HG03442 (cell line): Measurements from ENCODE around the gene TEK.

Experiments
- ATAC-seq: cut with Tn5 transposase; IDR thresholded peaks from one replicate; pipeline ENCODE4 v1.9.1; 2021; ENCODE audit warnings: mild to moderate bottlenecking, moderate library complexity; ENCODE audit not compliant: unreplicated experiment

The TEK gene

DNA sequence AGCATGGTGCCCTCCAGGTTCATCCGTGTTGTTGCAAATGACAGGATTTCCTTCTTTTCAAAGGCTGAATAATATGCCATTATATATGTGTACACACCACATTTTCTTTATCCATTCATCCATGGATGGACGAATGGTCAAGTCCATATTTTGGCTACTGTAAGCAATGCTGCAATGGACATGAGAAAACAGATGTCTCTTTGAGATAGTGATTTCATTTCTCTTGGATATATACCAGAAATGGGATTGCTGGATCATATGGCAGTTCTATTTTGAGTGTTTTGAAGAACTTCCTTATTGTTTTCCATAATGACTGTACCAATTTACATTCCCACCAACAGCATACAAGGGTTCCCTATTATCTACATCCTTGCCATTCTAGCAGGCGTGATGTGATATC lies 67.9 kb downstream of the TEK start:
- ATAC-seq = no peak

DNA sequence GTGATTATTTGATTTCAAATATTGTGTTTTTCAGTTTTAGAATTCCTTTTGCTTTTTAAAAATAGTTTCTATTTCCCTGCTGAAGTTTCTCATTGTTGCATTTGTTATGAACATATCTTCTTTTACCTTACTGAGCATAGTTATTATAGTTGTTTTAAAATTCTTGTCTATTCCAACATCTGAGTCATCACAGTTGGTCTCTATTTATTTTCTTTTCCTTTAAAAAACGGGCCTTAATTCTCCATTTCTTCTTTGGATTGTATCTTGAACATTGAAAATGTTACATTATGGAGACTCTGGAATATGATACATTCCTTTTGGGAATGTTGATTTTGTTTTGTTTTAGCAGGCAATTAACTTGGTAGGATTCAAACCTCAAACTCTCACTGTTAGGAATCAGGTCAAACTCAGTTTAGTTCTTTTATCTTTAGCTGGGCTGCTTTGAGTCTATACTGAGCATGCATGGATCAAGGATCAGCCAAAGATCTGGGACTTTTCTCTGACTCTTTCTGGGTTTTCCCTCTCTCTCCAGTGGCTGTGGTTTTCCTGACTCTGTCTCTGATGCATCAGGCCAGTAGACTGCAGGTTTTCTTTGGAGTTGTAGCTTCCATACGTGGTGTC lies 70.3 kb downstream of the TEK start:
- no peak for ATAC-seq

DNA sequence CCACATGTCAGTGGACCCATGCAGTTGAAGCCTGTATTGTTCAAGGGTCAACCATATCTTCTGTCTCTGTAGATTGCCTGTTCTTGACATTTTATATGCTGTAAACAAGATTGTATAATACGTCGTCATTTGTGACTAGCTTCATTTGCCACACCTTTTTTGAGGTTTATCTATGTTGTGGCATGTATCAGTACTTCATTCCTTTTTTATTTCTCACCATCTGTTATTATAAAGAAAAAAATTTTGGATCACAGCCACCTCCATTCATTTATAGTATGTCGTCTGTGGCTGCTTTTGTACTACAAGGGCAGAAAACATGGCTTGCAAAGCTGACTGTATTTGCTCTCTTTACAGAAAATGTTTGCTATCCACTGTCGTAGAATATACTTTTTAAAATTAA lies 72.4 kb downstream of the TEK start:
- ATAC-seq = no peak

DNA sequence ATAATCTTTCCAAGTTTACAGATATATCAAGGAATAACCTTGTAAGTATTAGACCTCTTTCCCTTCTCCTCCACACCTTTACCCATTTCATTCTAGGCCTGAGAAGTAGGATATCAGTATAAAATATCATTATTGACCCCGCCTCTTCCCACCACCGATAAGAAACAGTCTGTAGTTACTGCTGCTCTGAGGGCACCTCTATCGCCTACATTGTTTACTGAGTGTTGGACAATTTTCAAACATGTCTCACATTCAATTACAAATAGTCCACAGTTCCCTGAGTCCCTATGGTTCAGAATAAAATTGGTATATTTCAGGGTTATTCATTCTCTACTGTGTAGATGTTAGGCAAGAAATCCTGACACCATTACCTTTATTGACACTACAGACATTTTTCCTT lies 73.4 kb downstream of the TEK start:
- ATAC-seq = no peak

DNA sequence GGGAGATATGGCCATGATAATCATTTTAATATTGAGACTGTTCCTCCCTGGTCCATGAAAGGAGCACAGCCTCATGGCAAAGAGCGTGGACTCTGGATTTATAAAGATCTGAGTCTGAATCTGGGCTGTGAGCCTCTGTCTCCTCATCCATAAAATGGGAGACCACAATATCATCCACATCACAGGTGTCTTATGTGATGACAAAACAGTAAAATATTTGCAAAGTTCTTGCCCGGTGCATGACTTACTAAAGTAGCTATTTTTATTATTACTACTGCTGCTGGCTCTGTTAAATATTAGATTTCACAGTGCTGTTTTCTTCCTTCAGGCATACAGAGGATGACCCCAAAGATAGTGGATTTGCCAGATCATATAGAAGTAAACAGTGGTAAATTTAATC lies 74.1 kb downstream of the TEK start:
- no peak for ATAC-seq

DNA sequence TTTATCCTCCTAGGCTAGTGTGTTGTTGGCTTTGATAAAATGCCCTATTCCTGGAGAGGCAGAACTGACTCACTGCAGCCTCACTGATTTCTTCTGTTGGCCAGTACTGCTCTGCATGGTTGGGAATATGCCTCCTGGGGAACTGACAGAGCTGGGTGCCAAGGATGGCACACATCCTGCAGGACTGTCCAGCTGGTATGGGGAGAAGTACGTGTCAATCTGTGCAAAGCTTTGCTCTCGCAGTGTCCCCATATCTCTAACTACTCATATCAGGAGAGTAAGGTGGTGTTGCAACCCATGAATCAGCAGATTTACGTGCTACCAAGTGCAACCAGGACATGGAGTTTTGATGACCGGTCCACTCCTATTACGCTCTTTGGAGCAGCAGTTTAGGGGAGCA lies 74.7 kb downstream of the TEK start:
- no peak for ATAC-seq

DNA sequence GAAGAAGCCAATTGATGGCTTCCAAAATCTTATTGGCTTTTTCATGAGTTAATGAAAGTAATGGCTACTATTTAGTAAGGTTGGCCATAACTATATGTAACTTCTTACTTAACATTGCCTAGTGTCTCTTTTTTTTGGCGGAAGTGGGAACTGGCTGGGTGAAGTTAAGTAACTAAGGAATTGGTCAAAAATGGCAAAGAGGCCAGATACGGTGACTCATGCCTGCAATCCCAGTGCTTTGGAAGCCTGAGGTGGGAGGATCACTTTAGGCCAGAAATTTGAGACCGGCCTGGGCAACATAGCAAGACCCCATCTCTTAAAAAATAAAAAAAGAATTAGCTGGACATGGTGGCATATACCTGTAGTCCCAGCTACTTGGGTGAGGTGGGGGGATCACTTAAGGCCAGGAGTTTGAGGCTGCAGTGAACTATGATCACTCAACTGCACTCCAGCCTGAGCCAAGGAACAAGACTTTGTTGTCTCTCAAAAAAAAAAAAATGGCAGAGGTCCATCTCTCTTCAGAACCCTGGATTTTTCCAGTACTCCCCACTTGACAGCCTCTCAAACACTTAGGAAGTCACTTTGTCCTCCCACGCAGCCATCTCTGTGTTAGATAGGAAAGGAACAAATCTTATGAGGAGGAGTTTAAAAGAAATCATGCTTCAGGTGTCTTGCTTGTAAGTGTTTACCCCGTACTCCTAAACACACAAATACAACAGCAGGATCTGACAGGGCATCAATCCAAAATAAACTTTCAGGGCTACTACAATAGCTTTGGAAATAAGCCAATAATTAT lies 75.7 kb downstream of the TEK start:
- ATAC-seq = no peak

DNA sequence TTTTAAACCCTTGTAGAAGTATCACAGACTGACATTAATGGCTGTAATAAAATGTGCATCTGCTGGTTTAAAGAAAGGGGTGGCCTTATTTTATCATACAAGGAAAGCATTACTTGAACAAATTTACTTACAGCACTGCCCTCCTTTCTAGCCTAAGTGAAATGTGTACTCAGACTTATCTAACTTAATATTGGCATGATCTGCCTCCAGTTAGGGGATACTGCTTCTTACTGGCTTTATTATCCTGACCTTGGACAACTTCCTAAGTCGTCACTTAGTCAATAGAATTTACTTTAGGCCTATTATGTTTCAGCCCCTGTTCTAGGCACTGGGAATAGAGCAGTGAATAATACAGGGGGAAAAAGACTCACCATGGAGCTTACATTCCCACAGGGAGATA lies 79.4 kb downstream of the TEK start:
- no peak for ATAC-seq

DNA sequence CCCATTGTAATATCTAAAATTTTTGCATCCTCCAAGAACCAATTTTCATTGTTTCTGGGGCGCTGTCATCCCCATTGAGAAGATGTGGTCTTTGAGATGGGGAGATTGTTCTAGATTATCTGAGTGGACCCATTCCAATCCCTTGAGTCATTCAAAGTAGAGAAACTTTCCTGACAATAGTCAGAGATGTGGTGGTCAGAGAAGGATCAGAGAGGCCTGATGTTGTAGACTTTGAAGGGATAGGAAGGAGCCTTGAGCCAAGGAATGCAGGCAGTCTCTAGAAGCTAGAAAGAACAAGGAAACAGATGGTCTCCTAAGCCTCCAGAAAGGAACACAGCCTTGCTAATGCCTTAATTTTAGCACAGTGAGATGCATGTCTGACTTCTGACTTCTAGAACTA lies 80.4 kb downstream of the TEK start:
- ATAC-seq = no peak

DNA sequence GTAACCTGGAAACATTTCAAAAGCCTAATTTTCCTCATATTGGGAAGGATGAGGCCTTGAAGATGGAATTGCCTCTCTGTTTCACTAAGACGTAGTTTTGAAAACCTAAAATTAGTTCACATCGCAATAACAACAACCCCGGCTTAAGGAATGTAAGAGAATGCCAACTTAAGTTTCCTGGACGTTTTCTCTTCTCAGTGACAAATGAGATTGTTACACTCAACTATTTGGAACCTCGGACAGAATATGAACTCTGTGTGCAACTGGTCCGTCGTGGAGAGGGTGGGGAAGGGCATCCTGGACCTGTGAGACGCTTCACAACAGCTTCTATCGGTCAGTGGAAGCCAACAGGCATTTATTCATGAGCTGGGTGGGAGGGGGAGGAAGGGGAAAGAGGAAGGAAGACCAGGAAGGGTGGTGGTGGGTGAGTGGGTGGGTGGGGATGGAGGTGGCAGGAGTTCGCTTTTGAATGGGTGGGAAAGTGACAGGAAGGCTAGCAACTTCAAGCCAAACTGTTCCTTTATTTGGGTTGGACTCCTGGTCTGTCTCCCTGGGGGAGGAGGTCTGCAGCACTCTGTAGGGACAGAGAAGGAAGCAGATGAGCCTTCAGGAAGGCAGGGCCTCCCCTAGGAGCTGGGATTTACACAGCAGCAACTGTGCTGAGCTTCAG lies 83.4 kb downstream of the TEK start:
- no peak for ATAC-seq

DNA sequence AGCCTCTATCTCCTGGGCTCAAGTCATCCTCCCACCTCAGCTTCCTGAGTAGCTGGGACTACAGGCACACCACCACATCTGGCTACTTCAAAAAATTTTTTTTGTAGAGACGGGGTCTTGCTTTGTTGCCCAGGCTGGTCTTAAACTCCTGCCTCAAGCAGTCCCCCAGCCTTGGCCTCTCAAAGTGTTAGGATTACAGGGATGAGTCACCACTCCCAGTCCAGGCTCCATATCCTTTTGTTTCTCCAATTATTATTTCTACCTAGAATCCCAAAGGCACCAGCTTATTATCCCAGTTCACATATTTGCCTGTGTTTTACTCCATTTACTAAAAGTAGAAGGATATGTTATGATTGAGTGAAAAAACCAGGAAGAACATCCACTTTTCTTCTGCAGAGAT lies 84.9 kb downstream of the TEK start:
- ATAC-seq = no peak

DNA sequence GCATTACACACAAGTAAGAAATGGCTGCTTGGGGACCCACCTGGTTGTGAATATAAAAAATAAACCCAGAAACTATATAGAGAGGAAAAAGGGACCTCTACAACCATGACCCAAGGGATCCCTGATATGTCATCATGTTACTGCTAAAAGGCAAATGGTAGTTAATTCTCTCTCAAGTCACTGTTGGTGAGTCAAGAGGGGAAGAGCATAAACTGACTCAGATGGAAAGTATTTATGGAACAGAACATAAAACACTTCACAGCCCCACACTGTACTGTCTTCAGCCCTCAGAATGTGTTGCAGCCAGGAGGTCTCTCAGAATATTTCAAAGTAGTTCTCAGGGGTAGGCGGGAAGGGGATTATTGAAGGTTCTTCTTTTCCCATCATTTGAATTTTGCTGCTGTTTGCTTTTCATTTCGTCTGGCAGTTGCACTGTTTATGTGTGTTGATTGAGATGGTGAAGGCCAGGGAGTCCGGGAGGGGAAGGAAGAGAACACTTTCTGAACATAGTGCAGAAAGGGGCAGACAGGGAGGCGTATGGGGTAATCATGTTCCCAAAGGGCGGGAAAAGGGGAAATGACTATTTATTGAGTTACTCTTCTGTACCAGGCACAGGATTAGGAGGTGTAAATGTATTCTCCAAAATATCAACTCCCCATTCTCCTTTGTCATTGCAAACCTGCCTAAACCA lies 85.5 kb downstream of the TEK start:
- peak; percentile 65 for ATAC-seq

DNA sequence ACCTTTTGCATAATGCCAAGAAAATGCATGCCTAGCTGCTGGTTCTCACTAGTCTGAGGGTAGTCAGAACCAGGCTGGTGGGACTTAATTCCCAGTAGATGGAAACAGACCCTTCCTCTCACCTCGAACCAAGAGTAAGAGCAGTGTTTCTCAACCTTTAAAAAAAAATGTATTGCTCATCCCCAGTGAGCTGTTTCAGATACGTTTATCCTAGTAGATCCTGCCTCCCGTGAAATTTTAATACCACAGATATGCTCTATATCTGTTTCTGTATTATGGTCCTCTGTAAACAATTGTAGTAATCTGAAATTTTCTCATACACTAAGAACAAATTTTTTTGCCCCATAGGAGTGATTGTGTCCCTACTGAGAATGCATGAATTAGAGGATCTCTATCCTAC lies 86.2 kb downstream of the TEK start:
- no peak for ATAC-seq

DNA sequence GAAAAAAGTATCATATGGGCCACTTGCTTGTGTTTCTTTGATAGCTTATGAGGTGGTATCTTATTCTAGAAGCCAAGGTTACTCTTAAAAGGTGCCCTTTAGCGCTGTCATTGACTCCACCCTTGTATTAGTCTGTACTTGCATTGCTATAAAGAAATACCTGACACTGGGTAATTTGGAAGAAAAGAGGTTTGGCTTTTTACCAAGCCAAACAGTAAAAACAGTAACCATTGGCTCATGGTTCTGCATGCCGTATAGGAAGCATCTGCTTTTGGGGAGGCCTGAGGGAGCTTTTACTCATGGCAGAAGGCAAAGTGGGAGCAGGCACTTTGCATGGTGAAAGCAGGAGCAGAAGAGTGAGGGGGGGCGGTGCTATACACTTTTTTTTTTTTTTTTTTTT lies 87.4 kb downstream of the TEK start:
- no peak for ATAC-seq

DNA sequence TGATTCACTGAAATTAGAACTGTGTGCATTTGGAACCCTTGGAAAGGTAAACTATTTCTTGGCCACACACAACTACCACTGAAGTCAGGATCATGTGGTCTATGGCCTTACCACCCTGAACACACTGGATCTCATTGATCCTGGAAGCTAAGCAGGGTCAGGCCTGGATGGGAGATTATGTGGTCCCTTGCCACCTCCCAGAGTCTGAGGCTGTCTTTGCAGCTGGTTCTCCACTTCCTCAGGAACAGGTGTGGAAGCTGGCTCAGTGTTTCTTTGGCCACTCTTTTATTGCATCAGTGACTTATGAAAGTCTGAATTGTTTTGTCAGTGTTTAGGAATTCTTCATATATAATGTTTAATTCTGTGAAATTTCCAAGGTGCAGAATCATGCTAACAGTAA lies 89.2 kb downstream of the TEK start:
- ATAC-seq = no peak

DNA sequence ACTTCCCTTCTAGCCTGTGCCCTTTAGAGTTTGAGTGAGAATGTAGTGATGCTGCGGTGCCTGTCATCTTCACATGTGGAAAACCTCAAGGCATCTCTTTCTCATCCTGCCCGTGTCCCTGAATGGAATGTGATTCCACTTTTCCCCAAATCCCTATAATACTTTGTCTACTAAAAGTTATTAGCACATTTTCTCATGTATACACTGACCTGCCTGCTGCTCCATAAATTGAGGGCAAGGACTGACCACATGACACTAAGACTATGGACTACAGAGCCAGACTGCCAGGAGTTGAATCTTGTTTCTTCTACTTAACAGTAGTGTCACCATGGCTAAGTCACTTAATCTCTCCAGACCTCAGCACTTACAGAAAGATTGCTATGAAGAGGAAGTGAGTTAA lies 93.0 kb downstream of the TEK start:
- no peak for ATAC-seq

DNA sequence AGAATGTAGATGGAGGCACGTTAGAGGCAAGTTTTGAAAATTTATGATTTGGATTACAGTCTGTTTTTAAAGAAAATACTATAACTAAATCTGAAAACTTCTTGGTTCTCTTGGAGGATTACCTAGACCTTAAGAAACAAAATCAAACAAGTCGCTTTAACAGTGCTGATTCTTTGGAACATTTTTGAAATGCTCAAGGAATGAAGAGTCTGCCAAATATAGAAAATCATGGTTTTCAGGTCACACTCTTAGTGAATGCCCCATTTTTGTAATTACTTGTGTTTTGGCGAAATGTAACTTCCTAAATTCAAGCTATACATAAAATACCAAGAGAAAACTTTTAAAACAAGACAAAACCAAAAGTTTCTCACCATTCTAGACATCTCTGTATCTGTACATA lies 94.8 kb downstream of the TEK start:
- no peak for ATAC-seq

DNA sequence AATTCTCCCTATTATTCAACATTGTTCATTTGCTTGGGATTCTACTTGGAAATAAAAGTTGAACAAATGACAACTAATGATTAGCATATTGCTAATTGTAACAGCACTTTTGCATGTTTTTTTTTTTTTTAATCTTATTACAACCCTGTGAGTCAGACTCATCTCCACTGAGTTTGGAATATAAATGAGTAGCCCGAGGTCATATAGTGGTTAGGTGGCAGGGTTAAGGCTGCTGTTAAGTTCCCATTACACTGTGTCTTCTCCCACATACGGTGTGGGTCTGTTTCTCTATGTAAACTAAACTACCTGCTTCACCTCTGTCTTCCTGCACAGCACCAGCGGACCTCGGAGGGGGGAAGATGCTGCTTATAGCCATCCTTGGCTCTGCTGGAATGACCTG lies 95.6 kb downstream of the TEK start:
- no peak for ATAC-seq

DNA sequence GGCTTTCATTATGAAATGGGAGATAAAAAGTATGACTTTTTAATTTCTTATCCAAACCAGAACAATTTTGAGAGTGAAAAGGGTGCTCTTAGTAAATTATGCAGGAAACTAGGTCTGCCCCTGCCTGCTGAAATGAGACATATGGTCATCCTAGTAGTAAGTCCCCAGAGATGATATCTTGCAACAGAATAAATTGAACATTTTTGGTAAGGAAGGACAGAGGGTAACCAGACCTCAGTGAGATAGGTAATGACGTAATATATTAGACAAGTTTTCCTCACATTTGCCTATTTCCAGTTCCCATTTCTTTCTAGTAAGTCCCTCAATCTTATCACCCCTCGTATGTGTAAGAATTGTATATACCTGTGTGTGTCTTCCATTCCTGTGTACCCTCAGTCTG lies 96.2 kb downstream of the TEK start:
- no peak for ATAC-seq

DNA sequence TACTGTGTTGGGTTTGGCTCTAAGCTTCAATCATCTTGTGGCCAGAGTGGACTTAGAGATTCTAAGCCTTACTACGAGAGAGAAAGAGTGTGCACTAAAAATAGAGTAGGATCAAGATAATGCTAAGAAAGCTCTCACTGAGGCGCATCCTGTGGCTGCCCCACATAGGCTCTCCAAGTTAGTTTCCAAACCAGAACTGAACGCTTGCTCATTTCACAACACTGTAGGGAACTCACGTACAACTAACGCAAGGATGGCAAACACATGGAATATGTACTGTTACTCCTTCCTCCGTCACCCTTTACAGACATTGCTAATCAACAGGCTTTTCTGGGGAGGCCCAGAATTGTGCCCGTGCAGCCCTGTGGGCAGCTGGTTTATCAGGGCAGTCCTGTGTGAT lies 97.0 kb downstream of the TEK start:
- no peak for ATAC-seq

DNA sequence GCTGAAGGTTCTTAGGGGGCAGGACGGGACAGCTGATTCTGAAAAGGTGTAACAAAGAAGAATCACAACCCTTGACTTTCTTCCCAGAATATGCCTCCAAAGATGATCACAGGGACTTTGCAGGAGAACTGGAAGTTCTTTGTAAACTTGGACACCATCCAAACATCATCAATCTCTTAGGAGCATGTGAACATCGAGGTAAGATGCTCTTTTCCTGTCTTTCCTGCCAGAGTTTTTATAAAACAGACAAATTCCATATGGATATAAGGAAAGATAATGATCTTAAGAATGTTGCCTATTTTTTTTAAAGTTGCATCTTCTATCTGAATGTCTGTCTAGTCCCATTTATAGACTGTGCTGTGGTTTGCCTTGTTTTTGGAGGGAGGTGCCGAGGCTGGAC lies 100.0 kb downstream of the TEK start:
- no peak for ATAC-seq

DNA sequence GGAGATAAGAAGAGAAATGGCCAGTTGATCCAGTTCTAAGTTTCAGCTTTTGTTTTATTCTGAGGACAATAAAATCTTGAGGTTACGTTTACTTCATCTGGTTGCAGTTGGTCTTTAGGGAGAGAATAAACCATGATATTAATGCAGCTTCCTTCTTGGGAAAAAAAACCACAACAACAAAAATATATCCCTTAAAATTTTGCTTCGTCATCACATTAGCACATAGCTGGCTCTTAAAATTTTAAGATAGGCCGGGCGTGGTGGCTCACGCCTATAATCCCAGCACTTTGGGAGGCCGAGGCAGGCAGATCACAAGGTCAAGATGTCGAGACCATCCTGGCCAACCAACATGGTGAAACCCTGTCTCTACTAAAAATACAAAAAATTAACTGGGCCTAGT lies 101.6 kb downstream of the TEK start:
- no peak for ATAC-seq
